IMR-90 (cell line): Measurements from ENCODE around the gene DPF3. TPM values are rescaled to one million over a fixed set of nuclear protein-coding genes. Genes with fewer than 3 reads are reported as not detected.

Experiments
- ATAC-seq: fragments of 200-7000 bp; cut with Tn5 transposase; 2 replicates; pipeline ENCODE4 v1.9.1; 2020; ENCODE audit warnings: low read depth, mild to moderate bottlenecking, moderate library complexity
- BruUV-seq: library from RNA; stranded (reverse); fragments of 400-500 nt; replicated peaks from 2 replicates; lab custom pipeline; 2021; lab: Mats Ljungman, UMichigan
- CTCF ChIA-PET: fragments of 300-600 bp; formaldehyde crosslinking; extraction: SDS; loops from one replicate; lab custom pipeline; 2021; ENCODE audit warnings: antibody characterized with exemption; lab: Yijun Ruan, JAX
- POLR2A ChIA-PET: fragments of 300-600 bp; sonication (Branson Sonifier 250); formaldehyde crosslinking; loops from one replicate; lab custom pipeline; 2022; ENCODE audit warnings: antibody characterized with exemption; ENCODE audit not compliant: unreplicated experiment; lab: Charles Lee
- DNase-seq: peaks from one replicate; pipeline ENCODE4 v3.0.0; 2013
- H2AFZ ChIP-seq: replicated peaks from 2 replicates; pipeline ENCODE3; 2013; ENCODE audit warnings: low read length, mild to moderate bottlenecking; ENCODE audit not compliant: poor library complexity
- H2AK5ac ChIP-seq: 2 replicates; pipeline ENCODE4 v1.6.1; 2013; ENCODE audit warnings: low read depth, low read length, inconsistent platforms
- H2AK9ac ChIP-seq: replicated peaks from 2 replicates; pipeline ENCODE3; 2013; ENCODE audit warnings: mild to moderate bottlenecking, low read depth, low read length, moderate library complexity; ENCODE audit not compliant: poor library complexity
- H2BK120ac ChIP-seq: 2 replicates; pipeline ENCODE4 v1.6.1; 2013; ENCODE audit warnings: low read depth, low read length, inconsistent platforms
- H2BK15ac ChIP-seq: 3 replicates; pipeline ENCODE4 v1.6.1; 2013; ENCODE audit warnings: low read depth, low read length, inconsistent platforms
- H2BK20ac ChIP-seq: 2 replicates; pipeline ENCODE4 v1.6.1; 2013; ENCODE audit warnings: low read depth, mild to moderate bottlenecking, inconsistent platforms, low read length, moderate library complexity
- H2BK5ac ChIP-seq: 2 replicates; pipeline ENCODE4 v1.6.1; 2013; ENCODE audit warnings: mild to moderate bottlenecking, low read depth, low read length, inconsistent platforms; ENCODE audit not compliant: poor library complexity, severe bottlenecking
- H3K14ac ChIP-seq: replicated peaks from 2 replicates; pipeline ENCODE4 v1.6.1; 2013; ENCODE audit warnings: low read depth, low read length, inconsistent platforms
- H3K18ac ChIP-seq: 2 replicates; pipeline ENCODE4 v1.6.1; 2013; ENCODE audit warnings: low read depth, low read length, control low read depth
- H3K23ac ChIP-seq: 2 replicates; pipeline ENCODE4 v1.6.1; 2013; ENCODE audit warnings: low read depth, low read length, inconsistent platforms
- H3K27ac ChIP-seq: 2 replicates; pipeline ENCODE4 v1.5.1; 2013; ENCODE audit warnings: mild to moderate bottlenecking, control low read depth, low read length; ENCODE audit not compliant: insufficient read depth
- H3K27me3 ChIP-seq: 2 replicates; pipeline ENCODE4 v1.6.1; 2013; ENCODE audit warnings: low read length; ENCODE audit not compliant: control insufficient read depth, insufficient read depth
- H3K36me3 ChIP-seq: 2 replicates; pipeline ENCODE4 v1.6.1; 2013; ENCODE audit warnings: low read length, mixed read lengths; ENCODE audit not compliant: control insufficient read depth, insufficient read depth
- H3K4ac ChIP-seq: 2 replicates; pipeline ENCODE4 v1.6.1; 2013; ENCODE audit warnings: low read depth, low read length, inconsistent platforms
- H3K4me1 ChIP-seq: 2 replicates; pipeline ENCODE4 v1.6.1; 2013; ENCODE audit warnings: low read length, mixed read lengths; ENCODE audit not compliant: control insufficient read depth, insufficient read depth
- H3K4me2 ChIP-seq: 2 replicates; pipeline ENCODE4 v1.6.1; 2013; ENCODE audit warnings: low read depth, mild to moderate bottlenecking, control low read depth, low read length, moderate library complexity
- H3K4me3 ChIP-seq: 2 replicates; pipeline ENCODE4 v1.5.1; 2013; ENCODE audit warnings: low read depth, mild to moderate bottlenecking, control low read depth, low read length, moderate library complexity; ENCODE audit not compliant: insufficient read depth
- H3K56ac ChIP-seq: 2 replicates; pipeline ENCODE4 v1.6.1; 2013; ENCODE audit warnings: low read length, inconsistent platforms; ENCODE audit not compliant: insufficient read depth; ENCODE audit errors: extremely low read depth
- H3K79me1 ChIP-seq, 2 experiments: 2 replicates each; pipeline ENCODE4 v1.6.1; 2013; ENCODE audit warnings: low read length in 2 of 2, inconsistent platforms in 1 of 2, low read depth in 1 of 2
- H3K9ac ChIP-seq: 2 replicates; pipeline ENCODE4 v1.6.1; 2013; ENCODE audit warnings: low read depth, low read length, control low read depth
- H3K9me1 ChIP-seq: 2 replicates; pipeline ENCODE4 v1.6.1; 2013; ENCODE audit warnings: low read length, inconsistent platforms; ENCODE audit not compliant: insufficient read depth
- H3K9me3 ChIP-seq: 2 replicates; pipeline ENCODE4 v1.6.1; 2013; ENCODE audit warnings: low read length; ENCODE audit not compliant: control insufficient read depth, insufficient read depth
- H4K20me1 ChIP-seq: 2 replicates; pipeline ENCODE4 v1.6.1; 2013; ENCODE audit warnings: low read length, inconsistent platforms; ENCODE audit not compliant: insufficient read depth
- H4K5ac ChIP-seq: 2 replicates; pipeline ENCODE4 v1.6.1; 2013; ENCODE audit warnings: mild to moderate bottlenecking, low read depth, low read length, control low read depth
- H4K8ac ChIP-seq, 2 experiments: 2 replicates each; pipeline ENCODE4 v1.6.1; 2013; ENCODE audit warnings: low read depth in 2 of 2, low read length in 2 of 2, control low read depth in 1 of 2, inconsistent platforms in 1 of 2
- H4K91ac ChIP-seq: 2 replicates; pipeline ENCODE4 v1.6.1; 2013; ENCODE audit warnings: low read depth, low read length, inconsistent platforms; ENCODE audit not compliant: insufficient read depth
- BHLHE40 ChIP-seq: fragments of 150-350 bp; IDR thresholded peaks from 2 replicates; pipeline ENCODE4 v1.6.1; 2016; ENCODE audit warnings: mild to moderate bottlenecking, low read depth, low read length
- CEBPB ChIP-seq: IDR thresholded peaks from 2 replicates; pipeline ENCODE4 v1.6.1; 2012; ENCODE audit warnings: low read depth, low read length, improper control_type of control experiment
- CHD1 ChIP-seq: IDR thresholded peaks from 2 replicates; pipeline ENCODE4 v1.6.1; 2012; ENCODE audit warnings: low read depth, low read length, improper control_type of control experiment
- MAFK ChIP-seq: IDR thresholded peaks from 2 replicates; pipeline ENCODE4 v1.6.1; 2012; ENCODE audit warnings: low read depth, low read length, improper control_type of control experiment
- MAZ ChIP-seq: IDR thresholded peaks from 2 replicates; pipeline ENCODE4 v1.6.1; 2012; ENCODE audit warnings: low read depth, mild to moderate bottlenecking, low read length, improper control_type of control experiment, moderate library complexity, borderline replicate concordance
- MXI1 ChIP-seq: IDR thresholded peaks from 2 replicates; pipeline ENCODE4 v1.6.1; 2012; ENCODE audit warnings: low read depth, mild to moderate bottlenecking, low read length, moderate library complexity, borderline replicate concordance
- NFE2L2 ChIP-seq: fragments of 150-350 bp; IDR thresholded peaks from 2 replicates; pipeline ENCODE4 v1.6.1; 2016; ENCODE audit warnings: low read depth, mild to moderate bottlenecking, low read length
- POLR2A ChIP-seq: IDR thresholded peaks from 2 replicates; pipeline ENCODE4 v1.6.1; 2012; ENCODE audit warnings: mild to moderate bottlenecking, low read depth, low read length
- RAD21 ChIP-seq: IDR thresholded peaks from 2 replicates; pipeline ENCODE4 v1.6.1; 2012; ENCODE audit warnings: low read length, improper control_type of control experiment
- RCOR1 ChIP-seq: IDR thresholded peaks from 2 replicates; pipeline ENCODE4 v1.6.1; 2012; ENCODE audit warnings: mild to moderate bottlenecking, low read length, improper control_type of control experiment; ENCODE audit not compliant: insufficient replicate concordance
- RFX5 ChIP-seq: IDR thresholded peaks from 2 replicates; pipeline ENCODE4 v1.8.0; 2012; ENCODE audit warnings: low read depth, mild to moderate bottlenecking, low read length, moderate library complexity
- SMC3 ChIP-seq: fragments of 150-350 bp; IDR thresholded peaks from 2 replicates; pipeline ENCODE4 v1.6.1; 2016; ENCODE audit warnings: low read depth, mild to moderate bottlenecking, antibody characterized with exemption, low read length, moderate library complexity
- USF2 ChIP-seq: fragments of 150-350 bp; IDR thresholded peaks from 2 replicates; pipeline ENCODE4 v1.6.1; 2017; ENCODE audit warnings: mild to moderate bottlenecking, antibody characterized with exemption, low read length, low read depth
- WGBS, 2 experiments: methylation state at CpG; one replicate each; pipeline versions ENCODE4 v1.1.5 to v1.1.7; 2013; ENCODE audit warnings: missing lambda C conversion rate in 2 of 2; ENCODE audit not compliant: insufficient read length in 1 of 2; ENCODE audit errors: extremely low coverage in 2 of 2; 5-methylcytosine and 5-hydroxymethylcytosine counted together
- dilution Hi-C: fragments of 300-500 bp; cut with HindIII; formaldehyde crosslinking; loops from one replicate; pipeline ENCODE4 v1.14.3; 2018; ENCODE audit warnings: low sequenced_read_pairs; ENCODE audit not compliant: unreplicated experiment
- in situ Hi-C: fragments of 300-500 bp; cut with MboI; formaldehyde crosslinking; loops from 3 replicates; pipeline ENCODE4 v1.14.3; 2019; ENCODE audit warnings: low sequenced_read_pairs, inconsistent platforms, mixed read lengths
- intact Hi-C: fragments of 100-400 bp; cut with micrococcal nuclease; formaldehyde crosslinking; loops from 2 replicates; pipeline ENCODE4 v1.10.0; 2022
- polyA plus RNA-seq, 3 experiments: library from polyadenylated mRNA; depleted of rRNA; stranded (reverse); fragments of >200 nt; gene quantifications; 2 replicates each; pipeline ENCODE4 v1.2.3, GENCODE V29; 2012; ENCODE audit warnings: low replicate concordance in 1 of 3
- total RNA-seq: library from RNA; depleted of rRNA; stranded (reverse); fragments of >200 nt; gene quantifications from 2 replicates; pipeline ENCODE4 v1.2.3, GENCODE V29; 2012
- TF ChIP-seq, protein P1 (sequence below): fragments of 150-350 bp; IDR thresholded peaks from 2 replicates; pipeline ENCODE4 v1.6.1; 2016; ENCODE audit warnings: low read depth, mild to moderate bottlenecking, low read length, moderate library complexity, borderline replicate concordance
- TF ChIP-seq, protein P2 (sequence below): conservative IDR thresholded peaks from 2 replicates; pipeline ENCODE4 v1.5.1; 2012; ENCODE audit warnings: mild to moderate bottlenecking, low read depth, low read length, improper control_type of control experiment

DPF3 gene
- total and polyA plus RNA-seq, 2 of the 4 experiments (the other 2 are of a cell fraction), result 30.5 to 32.8 TPM

GRCh38 chr14:72851635-72852034, 42.3 kb downstream of the DPF3 start:
- H2BK15ac ChIP-seq, result no peak overlapping the region
- H3K4ac ChIP-seq, result no peak overlapping the region
- H3K9me1 ChIP-seq, result peaks cover 9% of the 10 kb centered on the region; the same call in 1 of the 2 replicates
- in situ Hi-C loops (no loop called here), dilution Hi-C loops (no loop called here), intact Hi-C loops (no loop called here)
- no peak overlapping the region for H2AFZ ChIP-seq
- H3K27ac ChIP-seq, result no peak overlapping the region
- no peak overlapping the region for H3K4me2 ChIP-seq
- no peak overlapping the region for H4K8ac ChIP-seq
- no peak overlapping the region for H4K5ac ChIP-seq
- no peak overlapping the region for H2BK5ac ChIP-seq
- H3K36me3 ChIP-seq, result peaks cover 2% of the 10 kb centered on the region; the same call in 1 of the 2 replicates
- 100% methylated on average over 1 of the region's 14 CpGs; no CpG with 5 or more reads in 1 of the 2 experiments for WGBS, 2 experiments
- no peak overlapping the region for H4K91ac ChIP-seq
- H3K4me3 ChIP-seq, result no peak overlapping the region
- H3K79me1 ChIP-seq, result peaks cover 49 to 79% of the 10 kb centered on the region in 2 experiments
- H3K56ac ChIP-seq, result no peak overlapping the region
- CTCF ChIA-PET, result no interaction called here
- 0 out of 2 replicates have a peak, but pooled peaks cover 2% of the 10 kb centered on the region for H3K4me1 ChIP-seq
- POLR2A ChIA-PET, result no interaction called here
- TF ChIP-seq POLR2A (no peak), NFE2L2 (no peak), CEBPB (no peak), RFX5 (no peak), BHLHE40 (no peak), MXI1 (no peak), MAZ (no peak), USF2 (no peak), RCOR1 (no peak), MAFK (no peak), SMC3 (no peak), CHD1 (no peak), RAD21 (no peak)
- TF ChIP-seq, protein P1, sequence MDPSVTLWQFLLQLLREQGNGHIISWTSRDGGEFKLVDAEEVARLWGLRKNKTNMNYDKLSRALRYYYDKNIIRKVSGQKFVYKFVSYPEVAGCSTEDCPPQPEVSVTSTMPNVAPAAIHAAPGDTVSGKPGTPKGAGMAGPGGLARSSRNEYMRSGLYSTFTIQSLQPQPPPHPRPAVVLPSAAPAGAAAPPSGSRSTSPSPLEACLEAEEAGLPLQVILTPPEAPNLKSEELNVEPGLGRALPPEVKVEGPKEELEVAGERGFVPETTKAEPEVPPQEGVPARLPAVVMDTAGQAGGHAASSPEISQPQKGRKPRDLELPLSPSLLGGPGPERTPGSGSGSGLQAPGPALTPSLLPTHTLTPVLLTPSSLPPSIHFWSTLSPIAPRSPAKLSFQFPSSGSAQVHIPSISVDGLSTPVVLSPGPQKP, result no peak
- TF ChIP-seq, protein P2, sequence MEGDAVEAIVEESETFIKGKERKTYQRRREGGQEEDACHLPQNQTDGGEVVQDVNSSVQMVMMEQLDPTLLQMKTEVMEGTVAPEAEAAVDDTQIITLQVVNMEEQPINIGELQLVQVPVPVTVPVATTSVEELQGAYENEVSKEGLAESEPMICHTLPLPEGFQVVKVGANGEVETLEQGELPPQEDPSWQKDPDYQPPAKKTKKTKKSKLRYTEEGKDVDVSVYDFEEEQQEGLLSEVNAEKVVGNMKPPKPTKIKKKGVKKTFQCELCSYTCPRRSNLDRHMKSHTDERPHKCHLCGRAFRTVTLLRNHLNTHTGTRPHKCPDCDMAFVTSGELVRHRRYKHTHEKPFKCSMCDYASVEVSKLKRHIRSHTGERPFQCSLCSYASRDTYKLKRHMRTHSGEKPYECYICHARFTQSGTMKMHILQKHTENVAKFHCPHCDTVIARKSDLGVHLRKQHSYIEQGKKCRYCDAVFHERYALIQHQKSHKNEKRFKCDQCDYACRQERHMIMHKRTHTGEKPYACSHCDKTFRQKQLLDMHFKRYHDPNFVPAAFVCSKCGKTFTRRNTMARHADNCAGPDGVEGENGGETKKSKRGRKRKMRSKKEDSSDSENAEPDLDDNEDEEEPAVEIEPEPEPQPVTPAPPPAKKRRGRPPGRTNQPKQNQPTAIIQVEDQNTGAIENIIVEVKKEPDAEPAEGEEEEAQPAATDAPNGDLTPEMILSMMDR, result no peak
- no peak overlapping the region for H3K14ac ChIP-seq
- no peak overlapping the region for H2BK20ac ChIP-seq
- H2BK120ac ChIP-seq, result no peak overlapping the region
- peaks cover 26% of the 10 kb centered on the region for H4K20me1 ChIP-seq
- no peak overlapping the region for H3K23ac ChIP-seq
- H3K9me3 ChIP-seq, result no peaks in the 10 kb centered on the region
- H3K9ac ChIP-seq, result no peak overlapping the region
- H3K18ac ChIP-seq, result no peak overlapping the region
- no peak for ATAC-seq
- no peak for DNase-seq
- BruUV-seq, result no TSS peak
- H2AK9ac ChIP-seq, result no peak overlapping the region
- H2AK5ac ChIP-seq, result no peak overlapping the region
- no peaks in the 10 kb centered on the region for H3K27me3 ChIP-seq
